GM18526 (cell line): ENCODE data around the gene CATSPER1.

Experiments
- POLR2A ChIP-seq: IDR thresholded peaks from 3 replicates; pipeline ENCODE4 v1.6.1; 2011; ENCODE audit not compliant: insufficient read length; ENCODE audit errors: extremely low read depth

CATSPER1 gene

DNA sequence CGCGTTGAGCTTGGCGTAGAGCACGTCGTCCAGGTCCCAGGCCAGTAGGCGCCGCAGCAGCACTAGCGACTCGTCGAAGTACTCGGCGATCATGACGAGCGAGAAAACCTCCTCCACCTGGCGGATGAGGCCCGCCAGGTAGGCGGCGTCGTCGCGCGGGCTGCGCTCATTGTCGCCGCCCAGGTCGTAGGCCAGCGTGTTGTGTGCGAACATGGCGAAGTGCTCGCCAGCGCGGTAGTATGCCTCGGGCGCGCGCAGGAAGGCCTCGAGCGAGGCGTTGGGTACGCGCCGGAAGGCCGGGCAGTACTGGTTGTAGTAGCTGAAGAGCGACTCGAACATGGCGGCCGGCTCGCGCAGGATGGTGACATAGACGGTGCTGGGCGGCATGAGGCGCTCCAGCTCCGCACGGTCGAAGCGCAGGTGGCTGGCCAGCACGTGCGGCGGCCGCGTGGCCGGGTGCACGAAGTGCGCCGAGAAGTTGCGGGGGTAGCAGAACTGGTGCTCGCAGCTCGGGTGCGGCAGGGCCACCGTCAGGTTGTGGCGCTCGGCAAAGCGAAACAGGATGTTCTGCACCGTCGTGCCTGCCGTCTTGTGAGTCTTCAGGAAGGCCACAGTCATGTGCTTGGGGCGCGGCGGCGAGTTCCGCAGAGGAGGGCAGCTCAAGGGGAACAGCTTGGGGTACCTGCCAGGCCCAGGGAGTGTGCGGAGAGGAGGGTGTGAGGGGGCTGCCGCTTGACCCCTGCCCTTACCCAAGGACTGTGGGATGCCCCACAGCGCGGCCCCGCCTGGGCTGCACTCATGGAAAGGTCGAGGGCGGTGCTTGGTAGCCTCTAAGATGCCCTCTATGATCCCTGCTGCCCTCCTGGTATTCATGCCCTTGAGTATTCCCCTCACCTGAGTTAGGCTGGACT is 17.0 kb upstream of the CATSPER1 start:
- TF ChIP-seq POLR2A, result no peak

DNA sequence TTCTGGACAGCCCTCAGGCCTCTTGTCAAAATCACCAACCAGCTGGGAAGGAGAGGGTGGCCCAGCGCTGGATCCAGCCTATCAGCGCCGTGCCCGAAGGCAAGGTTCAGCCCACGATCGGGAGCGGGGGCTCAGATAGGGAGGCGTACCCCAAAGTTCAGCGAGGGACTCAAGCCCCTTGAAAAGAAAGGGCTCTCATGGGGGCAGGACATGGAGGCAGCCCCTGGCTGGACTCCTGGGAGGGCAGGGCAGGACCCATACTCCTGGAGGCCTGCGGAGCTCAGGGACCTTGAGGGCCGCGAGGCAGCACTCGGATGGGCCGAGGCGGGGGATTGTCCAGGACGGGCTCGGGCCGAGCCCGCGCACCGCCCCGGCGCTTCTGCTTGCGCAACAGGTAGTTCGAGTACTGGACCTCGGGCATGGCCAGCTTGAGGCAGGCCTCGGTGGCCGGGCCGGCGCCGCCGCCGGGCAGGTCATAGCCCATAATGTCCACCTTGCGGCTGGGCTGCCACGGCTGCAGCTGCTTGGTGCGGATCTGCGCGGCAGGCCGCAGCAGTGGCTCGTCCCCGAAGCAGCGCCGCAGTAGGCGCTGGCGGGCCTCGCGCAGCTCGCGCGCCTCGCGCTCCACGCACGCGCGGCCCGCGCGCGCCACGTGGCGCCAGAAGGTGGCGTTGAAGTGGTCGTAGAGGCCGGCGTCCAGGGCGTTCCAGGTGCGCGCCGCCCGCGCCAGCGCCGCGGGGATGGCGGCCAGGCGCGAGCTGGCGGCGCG is 16.1 kb upstream of the CATSPER1 start:
- TF ChIP-seq POLR2A, result no peak

DNA sequence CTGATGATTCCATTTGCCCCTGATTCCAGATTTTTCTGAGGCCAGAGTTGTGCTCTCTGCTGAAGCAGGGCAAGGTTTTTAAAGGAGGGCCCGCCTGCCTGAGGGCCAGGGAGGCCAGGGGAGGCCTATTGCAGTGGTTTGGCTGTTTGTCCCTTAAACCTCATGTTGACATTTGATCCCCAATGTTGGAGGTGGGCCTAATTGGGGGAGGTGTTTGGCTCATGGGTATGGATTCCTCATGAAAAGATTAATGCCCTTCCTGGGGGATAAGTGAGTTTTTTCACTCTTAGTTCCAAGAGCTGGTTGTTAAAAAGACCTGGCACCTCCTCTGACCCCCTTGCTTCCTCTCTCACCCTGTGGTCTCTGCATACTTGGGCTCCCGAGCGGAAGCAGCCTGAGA is 13.5 kb upstream of the CATSPER1 start:
- TF ChIP-seq POLR2A, result no peak

DNA sequence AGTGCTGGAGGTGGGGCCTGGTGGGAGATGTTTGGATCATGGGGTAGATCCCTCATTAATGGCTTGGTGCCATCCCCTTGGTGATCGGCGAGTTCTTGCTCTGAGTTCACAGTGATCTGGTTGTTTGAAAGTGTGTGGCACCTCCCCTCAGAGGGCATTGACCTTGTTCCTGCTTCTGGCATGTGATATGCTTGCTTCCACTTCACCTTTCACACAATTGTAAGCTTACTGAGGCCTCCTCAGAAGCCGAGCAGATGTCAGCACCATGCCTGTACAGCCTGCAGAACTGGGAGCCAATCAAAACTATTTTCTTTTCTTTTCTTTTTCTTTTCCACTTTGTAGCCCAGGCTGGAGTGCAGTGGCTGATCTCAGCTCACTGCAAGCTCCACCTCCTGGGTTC is 11.0 kb upstream of the CATSPER1 start:
- no peak for TF ChIP-seq POLR2A

DNA sequence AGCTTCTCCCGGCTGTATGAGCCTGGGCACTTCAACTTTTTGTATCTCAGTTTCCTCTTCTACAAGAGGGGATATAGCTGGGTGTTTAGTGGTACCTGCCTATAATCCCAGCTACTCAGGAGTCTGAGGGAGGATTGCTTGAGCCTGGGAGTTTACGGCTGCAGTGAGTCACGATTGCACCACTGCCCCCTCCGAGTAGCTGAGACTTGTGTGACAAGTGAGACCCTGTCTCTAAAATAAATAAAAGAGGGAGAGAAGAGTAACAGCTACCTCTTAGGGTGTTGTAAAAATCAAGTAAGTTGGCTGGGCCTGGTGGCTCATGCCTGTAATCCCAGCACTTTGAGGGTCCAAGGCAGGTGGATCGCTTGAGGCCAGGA is 10.0 kb upstream of the CATSPER1 start:
- no peak for TF ChIP-seq POLR2A

DNA sequence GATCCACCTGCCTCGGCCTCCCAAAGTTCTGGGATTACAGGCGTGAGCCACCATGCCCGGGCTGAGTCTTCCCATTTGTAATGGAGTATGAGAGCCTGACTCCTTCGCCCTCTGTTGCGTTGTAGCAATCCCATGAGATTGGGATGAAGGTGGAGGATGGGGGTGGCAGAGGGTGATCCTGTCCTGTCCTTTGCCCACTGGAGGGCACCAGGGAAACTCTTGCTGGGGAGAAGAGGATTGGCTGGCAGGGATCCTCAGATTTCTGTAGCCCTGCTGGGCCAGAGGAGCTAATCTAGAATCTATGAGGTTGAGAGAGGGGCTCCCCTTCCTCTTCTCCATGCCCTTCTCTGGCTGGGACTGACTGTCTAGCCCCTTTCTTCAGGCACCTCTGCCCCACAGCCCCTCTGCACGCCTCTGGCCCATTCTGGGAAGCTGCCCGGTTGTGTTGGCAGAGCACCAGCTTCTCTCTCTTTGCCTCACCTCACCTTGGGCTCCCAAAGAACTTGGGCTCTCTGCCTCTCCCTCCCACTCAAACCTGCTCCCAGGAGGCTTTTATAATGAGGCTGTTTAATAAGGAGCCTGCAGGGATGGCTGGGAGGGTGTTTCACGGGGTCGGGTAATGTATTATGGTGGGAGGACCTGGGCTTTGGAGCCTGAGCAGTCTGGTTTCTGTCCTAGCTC is 9.5 kb upstream of the CATSPER1 start:
- TF ChIP-seq POLR2A, result no peak

DNA sequence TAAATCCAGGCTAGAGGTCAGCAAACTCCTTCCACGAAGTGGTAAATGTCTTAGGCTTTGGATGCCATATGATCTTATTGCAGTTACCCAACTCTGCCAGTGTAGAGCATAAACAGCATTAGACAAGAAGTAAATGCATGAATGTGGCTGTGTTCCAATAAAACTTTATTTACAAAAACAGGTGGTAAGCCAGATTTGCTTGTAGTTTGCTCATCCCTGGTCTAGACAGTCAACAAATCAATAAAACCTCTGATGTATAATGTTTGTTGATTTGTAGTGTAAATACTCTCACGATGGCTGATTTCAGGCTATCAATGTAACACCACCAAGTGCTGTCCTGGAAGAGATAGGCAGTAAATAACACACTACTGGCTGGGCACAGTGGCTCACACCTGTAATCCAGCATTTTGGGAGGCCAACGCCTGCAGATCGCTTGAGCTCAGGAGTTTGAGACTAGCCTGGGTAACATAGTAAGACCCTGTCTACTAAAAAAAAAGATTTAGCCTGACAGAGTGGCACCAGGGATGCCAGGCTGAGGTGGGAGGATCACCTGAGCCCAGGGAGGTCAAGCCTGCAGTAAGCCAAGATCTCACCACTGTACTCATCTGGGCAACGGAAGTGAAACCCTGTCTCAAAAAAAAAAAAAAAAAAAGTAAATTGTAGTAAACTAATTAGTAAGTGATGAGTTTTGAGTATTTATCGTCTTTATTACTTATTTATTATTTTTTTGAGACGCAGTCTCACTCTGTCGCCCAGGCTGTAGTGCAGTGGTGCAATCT is 6.9 kb upstream of the CATSPER1 start:
- no peak for TF ChIP-seq POLR2A

DNA sequence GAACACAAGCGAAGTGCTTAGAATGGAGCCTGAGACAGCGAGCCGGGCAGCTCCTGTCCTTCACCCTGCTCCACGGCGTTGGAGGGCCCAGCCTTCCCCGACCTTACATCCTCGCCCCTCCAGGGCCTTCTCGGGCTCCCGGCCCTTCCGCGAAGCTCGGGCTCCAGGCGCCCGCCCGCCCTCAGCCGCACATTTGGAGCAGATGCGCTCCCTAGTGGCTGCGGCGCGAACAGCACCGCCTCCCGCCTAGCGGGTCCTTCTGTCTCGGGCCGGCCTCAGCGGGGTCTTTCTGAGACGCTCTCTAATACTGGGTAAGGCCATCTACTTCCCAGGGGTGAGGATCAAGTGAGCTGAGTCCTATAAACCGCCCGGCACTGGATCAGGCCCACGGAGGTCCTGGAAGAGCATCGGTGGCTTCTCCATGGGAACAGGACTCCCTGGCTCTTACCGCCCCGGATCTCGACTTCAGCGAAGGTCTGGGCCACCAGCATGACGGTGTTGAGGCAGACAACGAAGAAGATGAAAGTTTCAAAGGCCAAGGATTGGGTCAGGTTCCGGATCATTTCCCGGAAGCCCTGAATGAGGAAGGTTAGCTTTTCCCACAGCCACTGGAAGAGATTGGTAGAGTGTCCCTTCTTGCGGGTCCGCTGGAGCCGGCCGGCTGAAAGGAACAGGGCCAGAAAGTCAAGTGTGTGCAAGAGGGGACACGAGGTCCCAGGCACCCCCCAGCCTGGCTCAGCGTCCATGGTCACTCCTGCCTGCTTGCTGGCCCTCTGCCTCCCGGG is 3.7 kb downstream of the CATSPER1 start:
- TF ChIP-seq POLR2A, result no peak

DNA sequence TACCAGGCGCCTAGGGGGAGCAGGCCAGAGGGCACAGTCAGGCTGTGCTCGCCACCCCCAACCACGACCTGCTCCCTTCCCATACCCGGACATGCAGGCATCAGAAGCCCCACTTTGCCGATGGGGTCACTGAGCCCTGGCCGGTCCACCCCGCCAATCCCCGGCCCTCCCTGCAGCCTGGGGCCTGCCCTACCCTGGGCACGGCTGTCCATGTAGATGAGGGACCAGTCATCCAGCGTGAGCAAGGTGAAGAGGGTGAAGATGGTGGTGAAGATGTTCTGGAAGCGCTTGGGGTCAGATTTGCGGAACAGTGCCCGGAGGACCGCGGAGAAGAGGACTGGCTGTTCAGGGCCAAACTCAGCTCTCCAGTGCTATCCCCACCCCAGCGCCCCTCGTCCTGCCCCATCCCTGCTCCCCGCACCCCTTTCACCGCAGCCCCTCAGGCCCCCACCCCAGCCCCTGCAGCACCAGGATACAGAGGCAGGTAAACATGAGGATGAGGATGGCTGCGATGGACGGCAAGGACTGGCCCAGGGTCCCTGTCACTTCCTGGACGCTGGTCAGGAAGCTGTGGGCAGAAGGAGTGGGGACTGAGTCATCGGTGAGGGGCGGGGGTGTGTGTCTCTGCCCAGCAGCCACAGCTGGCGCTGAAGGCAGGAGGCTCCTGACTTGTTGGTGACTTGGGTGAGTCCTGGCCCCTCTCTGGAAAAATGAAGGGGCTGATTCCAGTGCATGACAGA is 5.5 kb downstream of the CATSPER1 start:
- TF ChIP-seq POLR2A, result no peak

DNA sequence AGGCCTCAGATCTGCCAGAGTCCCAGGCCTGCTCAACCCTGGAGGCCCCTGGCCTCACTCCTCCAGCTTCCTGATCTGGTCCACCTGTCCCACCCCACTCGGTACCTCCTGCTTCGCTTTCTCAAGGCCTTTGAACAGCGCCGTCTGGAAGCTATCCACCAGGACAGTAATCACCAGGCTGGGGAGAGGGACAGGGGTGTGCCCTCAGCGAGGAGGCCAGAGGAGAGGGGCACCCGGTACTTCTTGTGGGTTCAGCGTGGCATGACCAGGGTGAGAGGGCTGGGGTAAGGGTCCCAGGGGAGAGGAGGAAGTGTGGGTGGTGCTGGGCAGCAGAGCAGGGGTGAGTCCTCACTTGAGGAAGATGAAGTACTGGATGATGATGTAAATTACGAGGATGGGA is 6.1 kb downstream of the CATSPER1 start:
- no peak for TF ChIP-seq POLR2A

DNA sequence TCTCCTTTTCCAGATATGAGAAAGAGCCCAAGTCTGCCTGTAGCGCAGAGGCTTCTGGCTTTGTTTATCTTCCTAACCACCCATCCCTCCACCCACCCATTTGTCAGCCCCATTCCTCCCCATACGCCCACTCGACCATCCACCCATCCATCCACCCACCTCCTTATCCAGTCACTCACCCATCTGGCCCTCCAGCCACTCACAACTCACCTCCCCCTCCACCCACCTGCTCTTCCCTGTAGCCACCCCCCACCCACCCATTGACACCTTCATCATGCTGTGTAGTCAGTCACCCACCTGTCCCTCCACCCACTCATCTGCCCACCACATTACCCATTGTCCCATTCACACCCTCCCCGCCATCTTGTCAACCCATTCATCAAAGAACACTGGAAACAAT is 9.0 kb downstream of the CATSPER1 start:
- TF ChIP-seq POLR2A, result no peak

DNA sequence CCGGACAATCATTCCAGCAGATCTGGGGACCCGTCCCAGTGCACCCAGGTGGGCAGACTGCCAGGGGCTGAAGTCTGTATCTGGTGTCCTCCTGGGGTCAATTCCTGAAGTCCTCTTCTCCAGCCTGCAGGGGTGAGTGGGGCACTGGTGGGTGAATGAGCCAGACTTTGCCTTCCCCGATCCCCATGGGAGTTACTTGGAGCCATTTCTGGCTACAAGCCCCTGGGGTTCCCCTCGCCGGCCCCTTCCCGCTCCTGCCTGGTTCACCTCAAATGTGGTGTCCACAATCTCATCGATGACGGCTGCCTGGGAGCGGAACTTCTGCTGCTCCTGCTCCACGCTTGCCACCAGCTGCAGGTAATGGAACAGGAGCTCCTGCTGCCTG is 9.5 kb downstream of the CATSPER1 start:
- no peak for TF ChIP-seq POLR2A

DNA sequence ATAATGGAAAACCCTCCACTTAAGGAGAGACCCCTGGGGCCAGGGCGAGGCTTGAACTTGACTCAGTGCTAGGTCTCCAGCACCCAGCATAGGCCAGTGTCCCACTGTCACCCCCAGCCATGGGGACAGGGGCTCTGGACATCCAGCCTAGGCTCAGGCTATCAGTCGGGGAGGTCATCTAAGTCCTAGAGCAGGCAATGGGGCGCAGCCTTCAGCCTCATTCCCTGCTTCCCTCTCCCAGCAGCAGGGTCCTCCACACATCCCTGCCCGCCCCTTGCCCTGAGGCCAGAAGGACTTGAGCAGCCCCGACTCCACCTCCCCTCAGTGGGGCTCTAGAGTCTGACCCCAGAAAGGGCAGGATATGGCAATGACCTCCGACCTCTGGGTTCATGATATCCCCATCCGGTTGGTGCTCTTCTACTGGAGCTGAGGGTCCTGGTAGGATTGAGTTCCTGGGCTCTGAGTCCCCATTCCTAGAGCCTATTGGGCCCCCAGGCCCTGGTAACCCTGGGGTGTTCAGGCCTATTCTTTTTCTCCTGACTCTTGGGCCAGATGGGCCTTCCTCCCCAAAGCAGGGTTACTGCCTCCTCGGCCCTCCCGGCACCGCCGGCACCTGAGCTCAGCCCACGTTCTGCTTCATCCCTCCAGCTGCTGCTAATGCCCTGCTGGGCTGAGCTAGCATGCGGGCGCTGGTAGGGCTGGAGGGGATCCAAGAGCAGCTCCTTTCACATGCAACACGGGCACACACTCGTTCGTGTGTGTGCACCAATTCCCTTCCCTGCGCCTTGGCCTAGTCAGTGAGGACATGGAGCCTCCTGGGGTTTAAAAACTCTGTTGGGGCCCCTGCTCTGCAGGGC is 10.1 kb downstream of the CATSPER1 start:
- no peak for TF ChIP-seq POLR2A
